GM12872 (cell line): ENCODE measurements around the gene MAD1L1.

Source experiments
- TF ChIP-seq, protein P1 (sequence below): IDR thresholded peaks from 3 replicates; pipeline ENCODE4 v1.5.1; 2011; ENCODE audit warnings: low read depth, mild to moderate bottlenecking, low read length, moderate library complexity; ENCODE audit not compliant: insufficient read depth

The MAD1L1 gene

GRCh38 chr7:2275101-2275500 lies 42.4 kb upstream of the MAD1L1 start:
- TF ChIP-seq, protein P1, sequence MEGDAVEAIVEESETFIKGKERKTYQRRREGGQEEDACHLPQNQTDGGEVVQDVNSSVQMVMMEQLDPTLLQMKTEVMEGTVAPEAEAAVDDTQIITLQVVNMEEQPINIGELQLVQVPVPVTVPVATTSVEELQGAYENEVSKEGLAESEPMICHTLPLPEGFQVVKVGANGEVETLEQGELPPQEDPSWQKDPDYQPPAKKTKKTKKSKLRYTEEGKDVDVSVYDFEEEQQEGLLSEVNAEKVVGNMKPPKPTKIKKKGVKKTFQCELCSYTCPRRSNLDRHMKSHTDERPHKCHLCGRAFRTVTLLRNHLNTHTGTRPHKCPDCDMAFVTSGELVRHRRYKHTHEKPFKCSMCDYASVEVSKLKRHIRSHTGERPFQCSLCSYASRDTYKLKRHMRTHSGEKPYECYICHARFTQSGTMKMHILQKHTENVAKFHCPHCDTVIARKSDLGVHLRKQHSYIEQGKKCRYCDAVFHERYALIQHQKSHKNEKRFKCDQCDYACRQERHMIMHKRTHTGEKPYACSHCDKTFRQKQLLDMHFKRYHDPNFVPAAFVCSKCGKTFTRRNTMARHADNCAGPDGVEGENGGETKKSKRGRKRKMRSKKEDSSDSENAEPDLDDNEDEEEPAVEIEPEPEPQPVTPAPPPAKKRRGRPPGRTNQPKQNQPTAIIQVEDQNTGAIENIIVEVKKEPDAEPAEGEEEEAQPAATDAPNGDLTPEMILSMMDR = no peak

- TF ChIP-seq, protein P1 = no peak
Observed at GRCh38 chr7:2274666-2275065, 41.9 kb upstream of the MAD1L1 start.

GRCh38 chr7:2273866-2274265 lies 41.1 kb upstream of the MAD1L1 start:
- TF ChIP-seq, protein P1 = no peak

DNA sequence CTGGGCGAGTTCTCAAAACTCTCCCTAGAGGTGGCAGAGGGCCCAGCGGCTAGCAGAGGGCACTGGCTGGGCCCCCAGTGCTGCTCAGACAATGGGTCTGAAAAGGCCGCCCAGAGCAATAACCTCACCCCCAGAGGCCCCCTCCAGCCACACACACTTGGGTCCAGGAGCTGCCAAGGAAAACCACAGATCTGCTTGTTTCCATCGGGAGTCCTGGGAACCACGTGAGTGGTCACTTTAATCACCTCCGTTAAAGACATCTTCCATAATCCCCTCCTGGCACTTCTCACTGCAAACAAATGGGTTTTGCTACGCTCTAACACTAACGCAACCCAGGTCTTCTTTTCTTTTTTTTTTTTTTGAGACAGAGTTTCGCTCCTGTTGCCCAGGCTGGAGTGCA lies 39.3 kb upstream of the MAD1L1 start:
- TF ChIP-seq, protein P1 = no peak

GRCh38 chr7:2271273-2272026 lies 38.7 kb upstream of the MAD1L1 start:
- TF ChIP-seq, protein P1 = no peak

- TF ChIP-seq, protein P1 = no peak
Observed at GRCh38 chr7:2270495-2270894, 37.8 kb upstream of the MAD1L1 start.

DNA sequence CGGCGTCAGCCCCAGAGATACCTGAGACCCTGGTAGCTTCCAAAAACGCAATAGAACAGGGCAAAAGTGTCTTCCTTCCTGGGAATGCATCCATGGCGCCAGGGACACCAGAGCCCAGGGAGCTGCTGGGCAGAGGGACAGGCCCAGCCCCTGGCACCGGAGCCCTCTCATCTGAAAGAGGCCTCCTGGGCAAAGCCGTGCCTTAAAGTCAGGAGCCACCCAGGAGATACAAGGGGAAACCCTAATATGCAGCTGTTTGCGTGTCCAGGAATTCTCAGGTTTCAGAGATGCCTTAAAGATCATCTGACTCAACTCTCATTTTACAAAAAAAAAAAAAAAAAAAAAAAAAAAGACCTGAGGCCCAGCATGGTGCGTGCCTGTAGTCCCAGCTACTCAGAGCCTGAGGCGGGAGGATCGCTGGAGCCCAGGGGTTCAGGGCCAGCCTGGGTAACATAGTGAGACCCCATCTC lies 37.3 kb upstream of the MAD1L1 start:
- TF ChIP-seq, protein P1 = no peak

GRCh38 chr7:2266911-2267310 lies 34.2 kb upstream of the MAD1L1 start:
- TF ChIP-seq, protein P1 = no peak
